Activated CD4-positive, alpha-beta T cell treated with anti-CD3 and anti-CD28 coated beads for 24 hours (primary cell): ENCODE data around the gene SAMD10.

Experiments
- DNase-seq, 2 donors: peaks; one replicate each; pipeline ENCODE4 v3.0.0-alpha.2; 2020; ENCODE audit warnings: low read depth in 2 of 2

SAMD10 gene

GRCh38 chr20:63956664-63957003, 22.8 kb downstream of the SAMD10 start:
- DNase-seq: no peak

DNA sequence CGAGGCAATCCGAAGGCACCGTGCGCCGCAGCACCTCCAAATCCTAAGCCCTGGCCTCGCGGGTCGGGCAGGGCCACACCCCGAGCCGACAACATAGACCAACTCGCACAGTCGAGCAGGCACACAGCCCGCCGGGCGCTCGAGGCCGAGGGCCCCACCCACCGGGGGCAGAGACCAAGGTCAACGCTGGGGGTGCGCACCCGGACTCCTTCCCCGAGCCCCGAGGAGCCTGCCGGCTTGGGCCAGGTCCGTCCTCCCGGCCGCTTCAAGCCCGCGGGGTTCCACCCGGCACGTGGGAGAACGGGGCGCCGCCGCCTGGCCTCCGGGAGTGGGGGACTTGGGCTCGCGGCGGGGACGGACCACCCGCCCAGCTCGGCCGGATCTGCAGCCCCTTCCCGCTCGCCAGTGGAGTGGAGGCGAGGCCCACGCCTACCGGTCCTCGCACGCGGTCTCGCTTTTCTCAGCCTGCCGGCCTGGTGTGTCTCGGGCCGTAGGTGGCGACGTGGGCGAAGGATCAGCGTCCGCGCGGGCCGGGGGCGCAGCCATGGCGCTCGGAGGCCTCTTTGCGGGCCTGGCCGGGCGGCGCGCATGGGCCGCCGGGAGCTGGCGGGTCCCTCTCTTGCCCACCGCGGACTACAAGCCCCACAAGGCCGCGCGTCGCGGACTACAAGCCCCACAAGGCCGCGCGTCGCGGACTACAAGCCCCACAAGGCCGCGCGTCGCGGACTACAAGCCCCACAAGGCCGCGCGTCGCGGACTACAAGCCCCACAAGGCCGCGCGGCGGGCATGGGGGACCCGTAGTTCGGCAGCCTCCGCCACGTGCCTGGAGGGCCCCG, 23.4 kb downstream of the SAMD10 start, which contains the start of gene UCKL1:
TSS of gene UCKL1 (minus strand) at position 590 of the 837 bp plus-strand sequence. CDS start at position 546, 44 bp downstream.
- peak; percentile 77 to 78 for DNase-seq

DNA sequence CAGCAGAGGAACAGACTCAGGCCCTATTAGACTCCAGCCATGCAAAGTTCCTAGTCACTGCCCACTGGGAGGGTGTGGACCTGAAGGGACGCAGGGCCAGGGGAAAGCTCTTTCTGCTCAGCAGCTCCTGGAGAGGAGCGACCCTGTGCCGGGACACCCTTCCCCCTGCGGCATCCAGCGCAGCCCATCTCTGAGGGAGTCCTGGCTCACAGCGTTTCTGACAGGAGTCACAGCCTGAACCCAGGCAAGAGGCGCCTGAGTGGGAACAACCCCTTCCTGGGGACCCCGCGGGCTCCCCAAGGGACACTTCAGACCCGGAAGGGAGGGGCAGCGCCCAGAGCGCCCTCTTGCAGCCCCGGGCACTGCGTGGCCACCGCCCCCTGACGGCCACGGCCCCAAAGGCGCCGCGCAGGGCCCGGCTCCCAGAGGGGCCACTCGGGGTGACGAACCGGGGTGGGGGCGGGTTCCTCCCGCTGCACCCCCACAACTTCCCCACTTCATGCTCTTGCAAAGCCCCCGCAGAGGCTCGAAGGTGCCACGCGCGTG, 24.1 kb downstream of the SAMD10 start:
- DNase-seq: no peak

DNA sequence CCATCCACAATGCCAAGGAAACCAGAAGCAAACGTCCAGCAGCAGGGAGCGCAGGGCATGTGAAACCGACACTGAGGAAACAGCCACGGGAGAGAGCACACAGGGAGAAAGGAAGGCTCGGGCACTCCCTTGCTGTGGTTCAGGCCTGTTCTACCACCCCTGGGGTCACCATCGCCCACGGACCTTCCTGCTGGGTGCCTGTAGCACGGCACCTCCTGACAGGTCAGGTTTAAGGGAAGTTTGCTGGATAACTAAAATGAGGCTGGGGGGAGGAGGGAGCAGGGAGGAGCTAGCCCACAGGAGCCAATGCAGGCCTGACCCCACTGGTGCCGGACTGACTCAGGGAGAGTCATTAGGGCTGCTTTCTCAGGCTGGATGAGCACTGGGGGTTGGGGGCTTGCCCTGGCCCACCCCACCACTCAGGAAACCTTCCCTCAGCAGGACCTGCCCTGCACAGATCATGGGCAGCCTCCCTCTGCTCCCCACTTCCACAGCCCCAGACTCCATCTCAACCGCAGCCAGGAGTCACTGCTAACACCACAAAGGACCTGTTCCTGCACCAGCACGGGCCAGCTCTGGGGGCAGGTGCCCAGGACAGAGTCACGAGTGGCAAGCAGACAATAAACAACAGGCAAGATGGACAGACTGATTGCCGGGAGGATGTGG, 25.5 kb downstream of the SAMD10 start:
- DNase-seq: no peak

- DNase-seq: no peak
Observed at GRCh38 chr20:63952769-63953168, 26.7 kb downstream of the SAMD10 start.

DNA sequence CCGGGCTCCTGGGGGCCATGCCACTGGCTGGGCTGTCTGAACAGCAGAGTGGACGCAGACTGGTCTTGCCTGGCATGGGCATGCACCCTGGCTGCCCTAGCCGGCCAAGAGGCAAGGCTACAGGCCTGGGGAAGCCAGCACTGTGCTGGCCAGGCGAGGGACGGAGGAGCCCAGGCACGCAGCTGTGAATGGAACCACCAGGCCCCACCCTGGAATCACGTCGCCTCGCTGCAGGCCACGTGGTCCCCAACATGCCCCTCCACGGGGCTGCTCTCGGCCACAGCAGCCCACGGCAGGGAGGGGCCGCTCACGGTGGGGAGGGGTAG, 27.3 kb downstream of the SAMD10 start:
- DNase-seq: no peak

GRCh38 chr20:63951398-63952209, 27.8 kb downstream of the SAMD10 start:
- DNase-seq: no peak

- DNase-seq: no peak
Observed at GRCh38 chr20:63950701-63951397, 28.6 kb downstream of the SAMD10 start.

GRCh38 chr20:63947638-63948456, 31.6 kb downstream of the SAMD10 start:
- DNase-seq: no peak

DNA sequence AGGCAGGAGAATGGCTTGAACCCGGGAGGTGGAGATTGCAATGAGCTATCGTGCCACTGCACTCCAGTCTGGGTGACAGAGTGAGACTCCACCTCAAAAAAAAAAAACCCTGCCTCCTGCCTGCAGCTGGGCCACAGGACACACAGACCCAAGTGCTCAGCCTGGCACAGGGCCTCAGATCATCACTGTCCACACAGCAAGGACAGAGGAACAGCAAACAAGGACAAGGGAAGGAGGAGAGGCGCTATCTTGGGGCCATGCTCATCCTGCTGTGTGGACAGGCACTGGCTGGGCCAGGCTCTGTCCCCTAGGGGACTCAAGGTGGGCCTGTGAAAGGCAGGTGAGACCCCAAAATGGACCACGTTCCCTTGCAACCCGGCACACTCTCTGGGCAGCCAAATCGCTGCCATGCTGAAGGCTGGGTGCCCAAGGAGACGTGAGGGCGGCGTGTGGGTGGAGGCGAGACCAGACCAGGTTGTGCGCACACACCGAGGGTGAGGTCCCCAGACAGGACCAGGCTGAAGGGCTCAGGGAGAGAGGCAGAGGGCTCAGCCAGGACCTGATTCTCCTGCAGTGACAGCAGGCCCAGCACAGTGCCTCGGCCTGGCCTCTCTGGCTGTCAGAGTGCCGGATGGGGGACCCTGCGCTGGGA, 32.3 kb downstream of the SAMD10 start:
- DNase-seq: no peak

- DNase-seq: no peak
Observed at GRCh38 chr20:63945921-63946920, 33.2 kb downstream of the SAMD10 start.

DNA sequence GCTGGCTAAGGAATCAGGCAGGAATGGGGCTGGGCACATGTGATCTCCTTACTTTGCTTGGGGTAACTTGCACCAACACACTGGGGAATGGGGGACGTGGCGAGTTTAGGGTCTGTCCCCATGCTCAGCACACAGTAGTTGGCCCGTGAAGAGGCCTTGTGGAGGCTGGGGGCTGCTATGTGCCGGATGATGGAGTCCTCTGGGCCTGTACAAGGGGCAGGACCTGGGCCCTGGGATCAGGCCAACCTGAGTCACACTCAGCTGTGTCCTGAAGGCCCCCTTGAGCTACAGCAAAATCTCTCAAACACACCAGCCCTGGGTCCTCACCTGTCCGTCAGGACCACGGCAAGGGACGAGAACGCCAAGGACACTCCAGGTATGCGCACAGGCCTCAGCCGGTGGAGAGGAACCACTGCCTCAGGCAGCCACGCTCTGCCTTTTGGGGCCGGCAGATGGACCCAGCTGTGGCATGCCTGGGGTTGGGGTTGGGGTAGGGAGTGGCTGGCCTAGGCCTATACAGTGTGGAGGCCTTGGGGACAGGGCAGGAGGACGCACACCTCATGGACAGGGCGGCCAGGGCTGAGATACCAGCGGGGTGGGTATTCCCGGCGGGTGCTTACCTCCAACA, 34.3 kb downstream of the SAMD10 start:
- no peak for DNase-seq

DNA sequence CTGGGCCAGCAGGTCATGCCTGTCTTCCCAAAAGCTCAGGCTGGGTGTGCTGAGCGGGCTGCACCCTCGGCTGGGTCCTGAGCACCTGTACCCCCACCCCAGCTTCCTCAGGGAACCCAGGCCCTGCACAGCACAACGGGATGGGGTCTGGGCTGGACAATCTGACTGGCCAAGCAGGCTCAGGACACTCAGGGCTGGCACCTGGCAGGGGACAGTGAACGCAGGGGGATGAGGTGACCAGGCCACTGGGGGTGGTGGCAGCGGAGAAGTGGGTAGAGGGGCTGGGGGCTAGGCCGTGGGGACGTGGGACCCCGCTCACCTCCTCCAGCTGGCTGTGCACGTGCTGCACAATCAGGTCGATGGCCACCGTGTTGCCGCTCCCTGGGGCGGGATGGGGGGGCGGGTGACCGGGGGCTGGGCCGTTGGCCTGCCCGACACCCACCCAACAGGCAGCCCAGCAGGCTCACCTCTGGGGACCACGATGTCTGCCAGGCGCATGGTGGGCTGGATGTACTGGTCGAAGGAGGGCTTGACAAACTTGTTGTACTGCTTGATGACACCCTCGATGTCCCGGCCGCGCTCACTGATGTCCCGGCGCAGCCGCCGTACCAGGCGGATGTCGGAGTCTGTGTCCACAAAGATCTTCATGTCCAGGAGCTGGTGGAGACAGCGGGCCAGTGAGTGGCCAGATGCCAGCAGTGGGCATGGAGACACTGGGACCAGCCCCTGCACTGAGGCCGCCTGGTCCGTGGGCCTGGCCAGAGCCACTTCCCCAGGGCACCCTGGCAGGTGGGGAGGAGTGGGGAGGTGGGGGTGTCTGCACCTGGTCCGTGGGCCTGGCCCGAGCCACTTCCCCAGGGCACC, 35.1 kb downstream of the SAMD10 start:
- DNase-seq: no peak

GRCh38 chr20:63943808-63944077, 35.7 kb downstream of the SAMD10 start:
- DNase-seq: no peak

DNA sequence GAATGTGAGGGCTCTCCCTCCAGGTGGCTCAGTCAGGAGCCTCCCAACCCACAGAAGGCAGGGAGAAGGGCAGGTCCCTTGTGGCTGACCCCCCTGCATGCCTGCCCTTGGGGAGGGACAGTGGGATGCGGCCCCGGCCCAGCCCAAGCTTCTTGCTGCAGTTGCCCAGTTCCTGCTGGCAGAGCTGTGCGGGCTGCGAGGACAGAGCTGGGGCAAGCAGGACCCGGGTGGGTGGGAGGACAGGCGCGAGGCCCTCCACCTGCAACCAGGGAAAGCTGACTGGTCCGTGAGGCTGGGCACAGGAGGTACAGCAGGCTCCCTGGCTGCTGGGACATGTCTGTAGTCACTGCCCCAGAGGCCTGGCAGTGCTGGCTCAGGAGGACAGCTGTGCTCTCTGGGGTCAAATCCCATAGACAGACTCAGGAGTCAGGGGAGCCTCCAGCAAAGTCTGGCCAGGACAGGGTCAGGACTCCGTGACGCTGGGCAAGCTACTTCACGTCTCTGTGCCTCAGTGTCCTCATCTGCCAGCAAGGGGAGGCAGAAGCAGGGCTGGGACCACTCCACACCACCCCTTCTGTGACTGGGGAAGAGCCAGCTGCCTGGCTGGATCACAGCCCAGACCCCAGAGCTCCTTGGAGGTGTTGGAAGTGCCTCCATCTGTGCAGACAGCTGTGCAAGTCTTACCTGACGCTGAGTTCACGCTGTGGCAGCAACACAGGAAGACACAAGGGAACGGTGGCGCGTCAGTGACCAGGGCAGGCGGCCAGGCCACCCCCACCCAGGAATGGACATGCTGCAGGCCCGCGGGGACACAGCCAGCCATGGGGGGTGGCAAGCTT, 36.3 kb downstream of the SAMD10 start:
- no peak for DNase-seq

- no peak for DNase-seq
Observed at GRCh38 chr20:63942250-63942951, 37.0 kb downstream of the SAMD10 start.
